Liver (tissue), 9 donors: Measurements from ENCODE around the gene ANKMY2. TPM values are rescaled to one million over a fixed set of nuclear protein-coding genes. Genes with fewer than 3 reads are reported as not detected.
"Not testable (repeated sequence)": the region's sequence is repeated elsewhere in the genome, so short reads cannot be mapped to it uniquely, and the experiment has no call there.

ENCODE experiments used
- DNase-seq: peaks from one replicate; pipeline ENCODE4 v3.0.0-alpha.2; 2017; ENCODE audit warnings: low spot score
- H3K27ac ChIP-seq, 2 donors: one replicate each; pipeline ENCODE4 v1.7.0; 2013; ENCODE audit warnings: inconsistent platforms in 2 of 2, low read length in 2 of 2, control low read depth in 1 of 2, low read depth in 1 of 2, mild to moderate bottlenecking in 1 of 2
- H3K27me3 ChIP-seq, 4 donors: one replicate each; pipeline versions ENCODE4 v1.6.1 to v1.7.0; 2013; ENCODE audit warnings: low read length in 3 of 4, inconsistent platforms in 1 of 4, mild to moderate bottlenecking in 1 of 4, moderate library complexity in 1 of 4; ENCODE audit not compliant: control insufficient read depth in 4 of 4, insufficient read depth in 4 of 4
- H3K36me3 ChIP-seq, 4 donors: one replicate each; pipeline versions ENCODE4 v1.6.1 to v1.7.0; 2013; ENCODE audit warnings: low read length in 3 of 4, mild to moderate bottlenecking in 3 of 4, low read depth in 1 of 4, moderate library complexity in 1 of 4; ENCODE audit not compliant: control insufficient read depth in 4 of 4, insufficient read depth in 3 of 4
- H3K4me1 ChIP-seq, 4 donors: one replicate each; pipeline versions ENCODE4 v1.6.1 to v1.7.0; 2013; ENCODE audit warnings: low read length in 3 of 4, mild to moderate bottlenecking in 3 of 4, moderate library complexity in 1 of 4; ENCODE audit not compliant: control insufficient read depth in 4 of 4, insufficient read depth in 4 of 4
- H3K4me3 ChIP-seq, 3 donors: one replicate each; pipeline versions ENCODE4 v1.6.1 to v1.7.0; 2013; ENCODE audit warnings: low read length in 3 of 3, control low read depth in 1 of 3, low read depth in 1 of 3, mild to moderate bottlenecking in 1 of 3
- H3K9ac ChIP-seq, 2 donors: one replicate each; pipeline ENCODE4 v1.7.0; 2013; ENCODE audit warnings: low read length in 2 of 2, mild to moderate bottlenecking in 2 of 2, moderate library complexity in 2 of 2, control low read depth in 1 of 2, low read depth in 1 of 2
- H3K9me3 ChIP-seq, 4 donors: one replicate each; pipeline versions ENCODE4 v1.6.1 to v1.7.0; 2013; ENCODE audit warnings: low read length in 3 of 4; ENCODE audit not compliant: control insufficient read depth in 4 of 4
- ATF3 ChIP-seq: IDR thresholded peaks from 2 replicates; pipeline ENCODE4 v1.6.1; 2016; ENCODE audit warnings: antibody characterized with exemption
- CTCF ChIP-seq: fragments of 150-350 bp; IDR thresholded peaks from 2 replicates; pipeline ENCODE4 v1.5.1; 2017; ENCODE audit warnings: improper control_type of control experiment, low read depth, low read length; ENCODE audit not compliant: missing input control
- EGR1 ChIP-seq, 2 donors: IDR thresholded peaks; 2 replicates each; pipeline ENCODE4 v1.6.1; 2016 to 2018; ENCODE audit warnings: antibody characterized with exemption in 2 of 2, low read depth in 2 of 2
- FOXA1 ChIP-seq: IDR thresholded peaks from 2 replicates; pipeline ENCODE4 v1.6.1; 2016; ENCODE audit warnings: antibody characterized with exemption
- FOXA2 ChIP-seq: IDR thresholded peaks from 2 replicates; pipeline ENCODE4 v1.6.1; 2016; ENCODE audit warnings: antibody characterized with exemption
- GABPA ChIP-seq, 2 donors: IDR thresholded peaks in 1 of 2; conservative IDR thresholded peaks in 1 of 2; 2 replicates each; pipeline ENCODE4 v1.6.1; 2016; ENCODE audit warnings: antibody characterized with exemption in 2 of 2, mild to moderate bottlenecking in 1 of 2, moderate library complexity in 1 of 2
- HNF4A ChIP-seq, 2 donors: conservative IDR thresholded peaks; 2 replicates each; pipeline ENCODE4 v1.6.1; 2016; ENCODE audit warnings: antibody characterized with exemption in 2 of 2, mild to moderate bottlenecking in 2 of 2
- HNF4G ChIP-seq: IDR thresholded peaks from 2 replicates; pipeline ENCODE4 v1.6.1; 2016; ENCODE audit warnings: antibody characterized with exemption
- JUND ChIP-seq, 2 donors: IDR thresholded peaks; 2 replicates each; pipeline ENCODE4 v1.6.1; 2016; ENCODE audit warnings: antibody characterized with exemption in 2 of 2
- MAX ChIP-seq: IDR thresholded peaks from 2 replicates; pipeline ENCODE4 v1.6.1; 2016; ENCODE audit warnings: antibody characterized with exemption
- NR2F2 ChIP-seq: IDR thresholded peaks from 2 replicates; pipeline ENCODE4 v1.6.1; 2016; ENCODE audit warnings: antibody characterized with exemption
- RAD21 ChIP-seq, 2 donors: IDR thresholded peaks; 2 replicates each; pipeline ENCODE4 v1.6.1; 2016; ENCODE audit warnings: antibody characterized with exemption in 2 of 2, mild to moderate bottlenecking in 2 of 2
- REST ChIP-seq: IDR thresholded peaks from 2 replicates; pipeline ENCODE4 v1.6.1; 2016; ENCODE audit warnings: antibody characterized with exemption, mild to moderate bottlenecking
- RXRA ChIP-seq, 2 donors: IDR thresholded peaks; 2 replicates each; pipeline ENCODE4 v1.6.1; 2017 to 2018; ENCODE audit warnings: antibody characterized with exemption in 2 of 2, mild to moderate bottlenecking in 1 of 2
- SP1 ChIP-seq: IDR thresholded peaks from 2 replicates; pipeline ENCODE4 v1.6.1; 2018; ENCODE audit warnings: antibody characterized with exemption, mild to moderate bottlenecking
- TAF1 ChIP-seq: conservative IDR thresholded peaks from 2 replicates; pipeline ENCODE4 v1.6.1; 2016; ENCODE audit warnings: antibody characterized with exemption, mild to moderate bottlenecking
- YY1 ChIP-seq: IDR thresholded peaks from 2 replicates; pipeline ENCODE4 v1.6.1; 2016; ENCODE audit warnings: antibody characterized with exemption, mild to moderate bottlenecking
- ZBTB33 ChIP-seq: IDR thresholded peaks from 2 replicates; pipeline ENCODE4 v1.6.1; 2016; ENCODE audit warnings: antibody characterized with exemption
- WGBS: extraction: QIAGEN DNeasy Blood & Tissue Kit; methylation state at CpG from one replicate; pipeline ENCODE4 v1.1.7; 2013; 5-methylcytosine and 5-hydroxymethylcytosine counted together
- polyA plus RNA-seq, 2 donors: library from polyadenylated mRNA; stranded (reverse) in 1 of 2; unstranded in 1 of 2; fragments of 200-250 nt in 1 of 2; fragments of >200 nt in 1 of 2; fragmentation: Nextera tagmentation in 1 of 2; extraction: Ambion mirVana in 1 of 2; gene quantifications; one replicate each; pipeline versions ENCODE4 v1.2.1 to v1.2.3, GENCODE V29; 2013 to 2015
- total RNA-seq, 2 donors: library from RNA; depleted of rRNA; stranded (reverse); fragments of >200 nt; gene quantifications; one replicate each; pipeline ENCODE4 v1.2.3, GENCODE V29; 2014
- donor health status: healthy.
- donor health status: healthy.
- donor health status: healthy.
- donor health status: healthy.
- donor health status: healthy.

ANKMY2 gene
- total and polyA plus RNA-seq, 4 donors: 2.7 to 11.4 (median 5.4) TPM

- Histone ChIP-seq H3K36me3 (peaks cover 0 to 14% (median 10%) of the 10 kb centered on the region in 4 donors), H3K27ac (no peak overlapping the region), H3K9ac (no peak overlapping the region), H3K27me3 (no peaks in the 10 kb centered on the region), H3K4me1 (no peaks in the 10 kb centered on the region), H3K9me3 (no peaks in the 10 kb centered on the region), H3K4me3 (no peak overlapping the region)
- TF ChIP-seq JUND (IDR thresholded peaks at IDR 0.05): no peak
- no peak for TF ChIP-seq TAF1
- TF ChIP-seq ZBTB33: no peak
- TF ChIP-seq SP1: no peak
- TF ChIP-seq RXRA (IDR thresholded peaks at IDR 0.05): no peak
- no peak for TF ChIP-seq GABPA (IDR thresholded peaks at IDR 0.05 in 1 of 2, conservative IDR thresholded peaks at IDR 0.05 in 1 of 2)
- TF ChIP-seq REST: no peak
- no peak for TF ChIP-seq NR2F2
- no peak for TF ChIP-seq RAD21 (IDR thresholded peaks at IDR 0.05)
- no peak for TF ChIP-seq YY1
- TF ChIP-seq CTCF: no peak
- TF ChIP-seq FOXA2: no peak
- no peak for TF ChIP-seq HNF4A (conservative IDR thresholded peaks at IDR 0.05)
- no peak for TF ChIP-seq HNF4G
- no peak for TF ChIP-seq ATF3
- TF ChIP-seq EGR1 (IDR thresholded peaks at IDR 0.05; ENCODE audit: low read depth in 2 of 2): no peak
- no peak for TF ChIP-seq MAX
- TF ChIP-seq FOXA1: no peak
- 87% methylated on average over 2 of the region's 2 CpGs for WGBS
- DNase-seq: no peak
These were observed 39.4 kb upstream of the ANKMY2 start for GRCh38 chr7:16684935-16685334.

GRCh38 chr7:16678645-16679566 is 33.4 kb upstream of the ANKMY2 start:
- WGBS: 96% methylated on average over 14 of the region's 14 CpGs
- H3K4me1 ChIP-seq: not testable (repeated sequence)

More at GRCh38 chr7:16678645-16679566, 33.4 kb upstream of the ANKMY2 start:
- not testable (repeated sequence) for DNase-seq, H3K4me3 ChIP-seq, H3K27ac ChIP-seq, H3K9me3 ChIP-seq, H3K9ac ChIP-seq, H3K27me3 ChIP-seq
- peaks cover 1 to 17% (median 14%) of the 10 kb centered on the region in 4 donors for H3K36me3 ChIP-seq
